NOMO-1 treated with DMSO at 0.1 percent for 48 hours (cell line): ENCODE results near the gene UBE2G1.

ENCODE experiments used
- DNase-seq: peaks from one replicate; lab custom pipeline; 2025; ENCODE audit not compliant: unreplicated experiment; lab: John Stamatoyannopoulos, UW

The UBE2G1 gene

GRCh38 chr17:4340914-4341615, 25.4 kb downstream of the UBE2G1 start:
- DNase-seq: no peak

- DNase-seq: no peak
Measured at GRCh38 chr17:4334776-4335584, 31.5 kb downstream of the UBE2G1 start.

GRCh38 chr17:4334332-4334731, 32.1 kb downstream of the UBE2G1 start:
- no peak for DNase-seq

- no peak for DNase-seq
Measured at GRCh38 chr17:4333041-4333440, 33.4 kb downstream of the UBE2G1 start.

- no peak for DNase-seq
Measured at GRCh38 chr17:4332296-4332970, 34.0 kb downstream of the UBE2G1 start.

- DNase-seq: no peak
Measured at GRCh38 chr17:4331614-4332013, 34.9 kb downstream of the UBE2G1 start.

- no peak for DNase-seq
Measured at GRCh38 chr17:4329838-4330237, 36.6 kb downstream of the UBE2G1 start.

GRCh38 chr17:4327606-4328005, 38.9 kb downstream of the UBE2G1 start:
- no peak for DNase-seq

- DNase-seq: no peak
Measured at GRCh38 chr17:4326608-4327007, 39.9 kb downstream of the UBE2G1 start.

GRCh38 chr17:4326112-4326511, 40.4 kb downstream of the UBE2G1 start:
- no peak for DNase-seq

- DNase-seq: no peak
Measured at GRCh38 chr17:4324463-4324862, 42.0 kb downstream of the UBE2G1 start.

- DNase-seq: no peak
Measured at GRCh38 chr17:4319221-4319620, 47.3 kb downstream of the UBE2G1 start.

GRCh38 chr17:4318596-4318995, 47.9 kb downstream of the UBE2G1 start:
- DNase-seq: no peak

- no peak for DNase-seq
Measured at GRCh38 chr17:4318186-4318585, 48.3 kb downstream of the UBE2G1 start.

GRCh38 chr17:4317610-4318009, 48.9 kb downstream of the UBE2G1 start:
- no peak for DNase-seq

GRCh38 chr17:4316648-4317047, 49.8 kb downstream of the UBE2G1 start:
- no peak for DNase-seq

- DNase-seq: no peak
Measured at GRCh38 chr17:4314618-4315017, 51.9 kb downstream of the UBE2G1 start.

- no peak for DNase-seq
Measured at GRCh38 chr17:4314179-4314578, 52.3 kb downstream of the UBE2G1 start.

- no peak for DNase-seq
Measured at GRCh38 chr17:4313221-4314114, 53.0 kb downstream of the UBE2G1 start.

- no peak for DNase-seq
Measured at GRCh38 chr17:4310354-4311060, 56.0 kb downstream of the UBE2G1 start.
